ENCODE data around the gene CACTIN. TPM values are rescaled to one million over a fixed set of nuclear protein-coding genes. Genes with fewer than 3 reads are reported as not detected.

CACTIN gene
- total and polyA plus RNA-seq, 7 experiments from 2014 or later: 9.5 to 46.7 (median 35.9) TPM

- H3K4me3 Mint-ChIP-seq: no peak overlapping the region
- H3K4me1 Mint-ChIP-seq: peaks cover 0 to 1% (median 0%) of the 10 kb centered on the region in 7 donors
- no peaks in the 10 kb centered on the region for H3K9me3 Mint-ChIP-seq
- H3K4me1 ChIP-seq (ENCODE audit: control insufficient read depth in 2 of 2, insufficient read depth in 2 of 2, low read length in 2 of 2): no peaks in the 10 kb centered on the region
- no peak overlapping the region for H3K4me3 ChIP-seq (ENCODE audit: low read length)
- intact Hi-C loops (cut with micrococcal nuclease): no loop called here
- H3K36me3 Mint-ChIP-seq: peaks cover 0 to 14% (median 1%) of the 10 kb centered on the region in 5 donors
- POLR2A ChIA-PET: no interaction called here
- H3K9me3 ChIP-seq (ENCODE audit: control insufficient read depth in 2 of 3, low read length in 3 of 3): no peaks in the 10 kb centered on the region
- peaks cover 0 to 79% (median 0%) of the 10 kb centered on the region in 3 experiments for H3K36me3 ChIP-seq (ENCODE audit: control insufficient read depth in 2 of 3, insufficient read depth in 3 of 3, low read length in 3 of 3)
- H3K27me3 Mint-ChIP-seq: no peaks in the 10 kb centered on the region
- no peaks in the 10 kb centered on the region for H3K27me3 ChIP-seq (ENCODE audit: control insufficient read depth in 2 of 2, insufficient read depth in 2 of 2, low read length in 2 of 2)
- ATAC-seq (no peak), DNase-seq (no peak)
- H3K27ac Mint-ChIP-seq: no peak overlapping the region
- CTCF ChIA-PET: no interaction called here
- no peak overlapping the region for H3K27ac ChIP-seq (ENCODE audit: low read depth, low read length)
These were observed 15.1 kb upstream of the CACTIN start for GRCh38 chr19:3641515-3642269.

GRCh38 chr19:3639479-3639878 lies 12.9 kb upstream of the CACTIN start:
- Mint-ChIP-seq H3K4me1 (no peaks in the 10 kb centered on the region), H3K4me3 (no peak overlapping the region), H3K27me3 (no peaks in the 10 kb centered on the region), H3K27ac (peak overlapping the region in 1 of 9 donors; percentile 28), H3K9me3 (no peaks in the 10 kb centered on the region), H3K36me3 (peaks cover 0 to 14% (median 1%) of the 10 kb centered on the region in 5 donors)
- Histone ChIP-seq H3K36me3 (ENCODE audit: control insufficient read depth in 2 of 3, insufficient read depth in 3 of 3, low read length in 3 of 3) (peaks cover 0 to 61% (median 0%) of the 10 kb centered on the region in 3 experiments), H3K4me1 (ENCODE audit: control insufficient read depth in 2 of 2, insufficient read depth in 2 of 2, low read length in 2 of 2) (no peaks in the 10 kb centered on the region), H3K27me3 (ENCODE audit: control insufficient read depth in 2 of 2, insufficient read depth in 2 of 2, low read length in 2 of 2) (no peaks in the 10 kb centered on the region), H3K9me3 (ENCODE audit: control insufficient read depth in 2 of 3, low read length in 3 of 3) (no peaks in the 10 kb centered on the region), H3K27ac (ENCODE audit: low read depth, low read length) (no peak overlapping the region), H3K4me3 (ENCODE audit: low read length) (no peak overlapping the region)
- POLR2A ChIA-PET: no interaction called here
- ATAC-seq: no peak
- intact Hi-C loops (cut with micrococcal nuclease): no loop called here
- CTCF ChIA-PET: no interaction called here
- DNase-seq: no peak

- H3K36me3 ChIP-seq (ENCODE audit: control insufficient read depth in 2 of 3, insufficient read depth in 3 of 3, low read length in 3 of 3): peaks cover 0 to 55% (median 0%) of the 10 kb centered on the region in 3 experiments
- no peak overlapping the region for H3K4me3 Mint-ChIP-seq
- H3K4me1 Mint-ChIP-seq: no peaks in the 10 kb centered on the region
- no peaks in the 10 kb centered on the region for H3K9me3 ChIP-seq (ENCODE audit: control insufficient read depth in 2 of 3, low read length in 3 of 3)
- H3K27me3 ChIP-seq (ENCODE audit: control insufficient read depth in 2 of 2, insufficient read depth in 2 of 2, low read length in 2 of 2): no peaks in the 10 kb centered on the region
- POLR2A ChIA-PET: no interaction called here
- no peak overlapping the region for H3K27ac Mint-ChIP-seq
- CTCF ChIA-PET: no interaction called here
- DNase-seq (no peak), ATAC-seq (no peak)
- H3K36me3 Mint-ChIP-seq: peaks cover 0 to 14% (median 1%) of the 10 kb centered on the region in 5 donors
- no peaks in the 10 kb centered on the region for H3K27me3 Mint-ChIP-seq
- no peak overlapping the region for H3K27ac ChIP-seq (ENCODE audit: low read depth, low read length)
- no peak overlapping the region for H3K4me3 ChIP-seq (ENCODE audit: low read length)
- intact Hi-C loops (cut with micrococcal nuclease): no loop called here
- no peaks in the 10 kb centered on the region for H3K4me1 ChIP-seq (ENCODE audit: control insufficient read depth in 2 of 2, insufficient read depth in 2 of 2, low read length in 2 of 2)
- no peaks in the 10 kb centered on the region for H3K9me3 Mint-ChIP-seq
These were observed 11.9 kb upstream of the CACTIN start for GRCh38 chr19:3638208-3639193.

GRCh38 chr19:3637621-3638020 lies 11.0 kb upstream of the CACTIN start:
- no peak for DNase-seq
- no peak overlapping the region for H3K27ac ChIP-seq (ENCODE audit: low read depth, low read length)
- peaks cover 0 to 12% (median 1%) of the 10 kb centered on the region in 5 donors for H3K36me3 Mint-ChIP-seq
- H3K4me1 Mint-ChIP-seq: no peaks in the 10 kb centered on the region
- no peak for ATAC-seq
- no peaks in the 10 kb centered on the region for H3K27me3 Mint-ChIP-seq
- H3K4me1 ChIP-seq (ENCODE audit: control insufficient read depth in 2 of 2, insufficient read depth in 2 of 2, low read length in 2 of 2): no peaks in the 10 kb centered on the region
- ChIA-PET CTCF (no interaction called here), POLR2A (no interaction called here)
- no peaks in the 10 kb centered on the region for H3K27me3 ChIP-seq (ENCODE audit: control insufficient read depth in 2 of 2, insufficient read depth in 2 of 2, low read length in 2 of 2)
- no peaks in the 10 kb centered on the region for H3K9me3 Mint-ChIP-seq
- H3K4me3 ChIP-seq (ENCODE audit: low read length): no peak overlapping the region
- no peaks in the 10 kb centered on the region for H3K9me3 ChIP-seq (ENCODE audit: control insufficient read depth in 2 of 3, low read length in 3 of 3)
- H3K27ac Mint-ChIP-seq: no peak overlapping the region
- peaks cover 0 to 51% (median 0%) of the 10 kb centered on the region in 3 experiments for H3K36me3 ChIP-seq (ENCODE audit: control insufficient read depth in 2 of 3, insufficient read depth in 3 of 3, low read length in 3 of 3)
- no peak overlapping the region for H3K4me3 Mint-ChIP-seq
- intact Hi-C loops (cut with micrococcal nuclease): no loop called here

- ChIA-PET POLR2A (no interaction called here), CTCF (no interaction called here)
- peaks cover 0 to 52% (median 0%) of the 10 kb centered on the region in 3 experiments for H3K36me3 ChIP-seq (ENCODE audit: control insufficient read depth in 2 of 3, insufficient read depth in 3 of 3, low read length in 3 of 3)
- no peaks in the 10 kb centered on the region for H3K27me3 Mint-ChIP-seq
- intact Hi-C loops (cut with micrococcal nuclease): no loop called here
- no peak overlapping the region for H3K27ac ChIP-seq (ENCODE audit: low read depth, low read length)
- H3K27me3 ChIP-seq (ENCODE audit: control insufficient read depth in 2 of 2, insufficient read depth in 2 of 2, low read length in 2 of 2): no peaks in the 10 kb centered on the region
- DNase-seq (no peak), ATAC-seq (no peak)
- no peaks in the 10 kb centered on the region for H3K4me1 Mint-ChIP-seq
- no peaks in the 10 kb centered on the region for H3K9me3 Mint-ChIP-seq
- H3K9me3 ChIP-seq (ENCODE audit: control insufficient read depth in 2 of 3, low read length in 3 of 3): no peaks in the 10 kb centered on the region
- H3K36me3 Mint-ChIP-seq: peaks cover 0 to 9% (median 0%) of the 10 kb centered on the region in 5 donors
- H3K4me3 Mint-ChIP-seq: no peak overlapping the region
- H3K27ac Mint-ChIP-seq: no peak overlapping the region
- H3K4me3 ChIP-seq (ENCODE audit: low read length): no peak overlapping the region
- no peaks in the 10 kb centered on the region for H3K4me1 ChIP-seq (ENCODE audit: control insufficient read depth in 2 of 2, insufficient read depth in 2 of 2, low read length in 2 of 2)
These were observed 10.4 kb upstream of the CACTIN start for GRCh38 chr19:3636962-3637361.

- H3K36me3 ChIP-seq (ENCODE audit: control insufficient read depth in 2 of 3, insufficient read depth in 3 of 3, low read length in 3 of 3): peaks cover 0 to 51% (median 0%) of the 10 kb centered on the region in 3 experiments
- H3K4me3 ChIP-seq (ENCODE audit: low read length): no peak overlapping the region
- ChIA-PET CTCF (no interaction called here), POLR2A (no interaction called here)
- H3K9me3 Mint-ChIP-seq: no peaks in the 10 kb centered on the region
- H3K4me3 Mint-ChIP-seq: no peak overlapping the region
- intact Hi-C loops (cut with micrococcal nuclease): no loop called here
- no peaks in the 10 kb centered on the region for H3K27me3 ChIP-seq (ENCODE audit: control insufficient read depth in 2 of 2, insufficient read depth in 2 of 2, low read length in 2 of 2)
- no peaks in the 10 kb centered on the region for H3K9me3 ChIP-seq (ENCODE audit: control insufficient read depth in 2 of 3, low read length in 3 of 3)
- no peak overlapping the region for H3K27ac Mint-ChIP-seq
- ATAC-seq (no peak), DNase-seq (no peak)
- no peaks in the 10 kb centered on the region for H3K4me1 ChIP-seq (ENCODE audit: control insufficient read depth in 2 of 2, insufficient read depth in 2 of 2, low read length in 2 of 2)
- H3K27me3 Mint-ChIP-seq: no peaks in the 10 kb centered on the region
- peaks cover 0 to 9% (median 0%) of the 10 kb centered on the region in 5 donors for H3K36me3 Mint-ChIP-seq
- H3K4me1 Mint-ChIP-seq: no peaks in the 10 kb centered on the region
- no peak overlapping the region for H3K27ac ChIP-seq (ENCODE audit: low read depth, low read length)
These were observed 9.9 kb upstream of the CACTIN start for GRCh38 chr19:3636506-3636905.

Measured in naive thymus-derived CD4-positive, alpha-beta T cell (primary cell).